Measurements from ENCODE around the gene OR52H1. TPM values are rescaled to one million over a fixed set of nuclear protein-coding genes. Genes with fewer than 3 reads are reported as not detected.
A peak's percentile ranks its signal among the peaks of the same experiment; 100 is the strongest.

Gene OR52H1
- total and polyA plus RNA-seq, 9 of the 15 experiments (the other 6 are each of a cell fraction or from before 2014, with no cell fraction given) = 0.15 TPM; not detected in 8

- H3K36me3 ChIP-seq (ENCODE audit: control insufficient read depth, insufficient read depth, low read length) = no peaks in the 10 kb centered on the region; the same call in 1 of the 3 replicates
- intact Hi-C loops (cut with micrococcal nuclease) = loop anchor here (5.0 to 10.0 kb wide), 4 partner anchors 92 to 469 kb away; partner anchors contain the start of genes OR52E5 and UBQLN3
- peak within 1 kb of the TSS; percentile 77 for H3K27ac ChIP-seq (ENCODE audit: extremely low read depth, low read depth, low read length)
- peak within 1 kb of the TSS; percentile 74 for H3K4me2 ChIP-seq (ENCODE audit: insufficient read depth, low read length)
- no peaks in the 10 kb centered on the region for H3K9me1 ChIP-seq (ENCODE audit: control insufficient read depth, insufficient read depth, low read length)
- in situ Hi-C loops (cut with MboI) = no loop called here
- CTCF ChIA-PET (ENCODE audit: low intra/inter-chr PET ratio) = no interaction called here
- POLR2A ChIA-PET = interaction anchor here (0.6 to 3.0 kb wide), 5 partner anchors 10 to 139 kb away, joined by 3 to 18 read pairs (median 4); partner anchors contain the start of gene OR56B1
- peak; percentile 65 to 96 (median 76) for DNase-seq (ENCODE audit: extremely low read depth in 1 of 4, low spot score in 3 of 4)
- H3K4me3 ChIP-seq = peak within 1 kb of the TSS; percentile 36
- ATAC-seq = peak; percentile 89
- H2AFZ ChIP-seq (ENCODE audit: low read depth, low read length) = peak within 1 kb of the TSS; percentile 75
- H3K27me3 ChIP-seq (ENCODE audit: control insufficient read depth in 2 of 2, insufficient read depth in 2 of 2, low read length in 2 of 2) = no peaks in the 10 kb centered on the region
- H3K4me1 ChIP-seq (replicated peaks in 1 of 2; ENCODE audit: control insufficient read depth in 2 of 2, insufficient read depth in 2 of 2, low read length in 2 of 2) = peaks cover 13 to 28% of the 10 kb centered on the region in 2 experiments; a peak in 4 of 5 replicates
- H3K9me3 ChIP-seq (replicated peaks; ENCODE audit: control insufficient read depth, insufficient read depth, low read depth, low read length) = no peaks in the 10 kb centered on the region
- under 1% methylated on average over 20 of the region's 20 CpGs for WGBS (ENCODE audit: insufficient coverage, low coverage, missing lambda C conversion rate)
- peak within 1 kb of the TSS; percentile 35 to 74; a peak in 3 of 4 replicates for H3K9ac ChIP-seq (ENCODE audit: insufficient read depth in 1 of 2, low read depth in 2 of 2, low read length in 2 of 2)
- no peaks in the 10 kb centered on the region for H4K20me1 ChIP-seq (replicated peaks; ENCODE audit: control insufficient read depth, insufficient read depth, low read length)
- H3K79me2 ChIP-seq (ENCODE audit: control insufficient read depth, insufficient read depth, low read length) = peaks cover 7% of the 10 kb centered on the region; the same call in 2 of the 3 replicates
- BruUV-seq (replicated peaks) = TSS peak; percentile 62
- FAIRE-seq = peak; percentile 92
- TF ChIP-seq EWSR1 (IDR thresholded peaks at IDR 0.05; ENCODE audit: borderline replicate concordance, low read depth, partially characterized antibody) = no peak
- TF ChIP-seq WHSC1 (IDR thresholded peaks at IDR 0.05; ENCODE audit: low read length) = no peak
- no peak for TF ChIP-seq OTX1 (CRISPR knock-in tag; IDR thresholded peaks at IDR 0.05)
- TF ChIP-seq ATF2 (CRISPR knock-in tag; IDR thresholded peaks at IDR 0.05) = no peak
- TF ChIP-seq CHD2 (IDR thresholded peaks at IDR 0.05; ENCODE audit: low read depth, low read length) = no peak
- peak; percentile 88 for TF ChIP-seq GATA2 (CRISPR knock-in tag; IDR thresholded peaks at IDR 0.05)
- no peak for TF ChIP-seq CEBPG (CRISPR knock-in tag; IDR thresholded peaks at IDR 0.05)
- no peak for TF ChIP-seq CEBPG (tag; conservative IDR thresholded peaks at IDR 0.05 in 1 of 2, IDR thresholded peaks at IDR 0.05 in 1 of 2)
- no peak for TF ChIP-seq SMARCC2 (IDR thresholded peaks at IDR 0.05; ENCODE audit: low read depth)
- TF ChIP-seq ZFP1 (CRISPR knock-in tag; IDR thresholded peaks at IDR 0.05) = no peak
- peak; percentile 46 for TF ChIP-seq BRD9 (IDR thresholded peaks at IDR 0.05; ENCODE audit: low read depth, partially characterized antibody)
- no peak for TF ChIP-seq ZNF639 (CRISPR knock-in tag; conservative IDR thresholded peaks at IDR 0.05 in 1 of 2, IDR thresholded peaks at IDR 0.05 in 1 of 2)
- TF ChIP-seq SUPT5H (IDR thresholded peaks at IDR 0.05) = no peak
- no peak for TF ChIP-seq ZC3H8 (IDR thresholded peaks at IDR 0.05)
- TF ChIP-seq, protein P1, sequence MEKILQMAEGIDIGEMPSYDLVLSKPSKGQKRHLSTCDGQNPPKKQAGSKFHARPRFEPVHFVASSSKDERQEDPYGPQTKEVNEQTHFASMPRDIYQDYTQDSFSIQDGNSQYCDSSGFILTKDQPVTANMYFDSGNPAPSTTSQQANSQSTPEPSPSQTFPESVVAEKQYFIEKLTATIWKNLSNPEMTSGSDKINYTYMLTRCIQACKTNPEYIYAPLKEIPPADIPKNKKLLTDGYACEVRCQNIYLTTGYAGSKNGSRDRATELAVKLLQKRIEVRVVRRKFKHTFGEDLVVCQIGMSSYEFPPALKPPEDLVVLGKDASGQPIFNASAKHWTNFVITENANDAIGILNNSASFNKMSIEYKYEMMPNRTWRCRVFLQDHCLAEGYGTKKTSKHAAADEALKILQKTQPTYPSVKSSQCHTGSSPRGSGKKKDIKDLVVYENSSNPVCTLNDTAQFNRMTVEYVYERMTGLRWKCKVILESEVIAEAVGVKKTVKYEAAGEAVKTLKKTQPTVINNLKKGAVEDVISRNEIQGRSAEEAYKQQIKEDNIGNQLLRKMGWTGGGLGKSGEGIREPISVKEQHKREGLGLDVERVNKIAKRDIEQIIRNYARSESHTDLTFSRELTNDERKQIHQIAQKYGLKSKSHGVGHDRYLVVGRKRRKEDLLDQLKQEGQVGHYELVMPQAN (IDR thresholded peaks at IDR 0.05; ENCODE audit: borderline replicate concordance) = no peak
- no peak for TF ChIP-seq MBD1 (CRISPR knock-in tag; IDR thresholded peaks at IDR 0.05)
Observed at GRCh38 chr11:5596607-5597201, 48.4 kb upstream of the OR52H1 start, which contains the start of gene TRIM6. Gene TRIM6, plus strand, starts transcription at chr11:5596637. Its CDS starts 261 bp downstream, at chr11:5596898.
